Hepatocyte (in vitro differentiated cells): ENCODE data around the gene CHST11.

ENCODE experiments used
- CTCF ChIP-seq: fragments of 200-600 bp; sonication (generic); IDR thresholded peaks from 2 replicates; pipeline ENCODE4 v1.5.1; 2016; ENCODE audit warnings: antibody characterized with exemption, mild to moderate bottlenecking; ENCODE audit not compliant: poor library complexity
- EZH2phosphoT487 ChIP-seq: fragments of 200-600 bp; sonication (generic); IDR thresholded peaks from one replicate; pipeline ENCODE4 v1.6.1; 2018; ENCODE audit warnings: antibody characterized with exemption, mild to moderate bottlenecking, low read depth, moderate library complexity; ENCODE audit not compliant: unreplicated experiment, severe bottlenecking

GRCh38 chr12:104693493-104693892, 236.7 kb downstream of the CHST11 start:
- no peak for TF ChIP-seq CTCF
- TF ChIP-seq EZH2phosphoT487: no peak
